ENCODE results near the gene FKBP1B. TPM values are rescaled to one million over a fixed set of nuclear protein-coding genes. Genes with fewer than 3 reads are reported as not detected.

The FKBP1B gene
- total RNA-seq, 1 experiment from 2014 or later, result 3.7 TPM

- POLR2A ChIA-PET (ENCODE audit: low non-redundant PET), result no interaction called here
- DNase-seq (ENCODE audit: low spot score), result no peak
- intact Hi-C loops (cut with micrococcal nuclease; ENCODE audit: unreplicated experiment), result no loop called here
- Histone ChIP-seq H3K4me1 (ENCODE audit: insufficient read depth, low read length, poor library complexity, severe bottlenecking) (peaks cover under 1% of the 10 kb centered on the region), H3K36me3 (ENCODE audit: insufficient read depth, low read length, poor library complexity, severe bottlenecking) (no peaks in the 10 kb centered on the region), H3K27ac (ENCODE audit: low read depth, low read length, poor library complexity, severe bottlenecking) (no peak overlapping the region), H3K9me3 (ENCODE audit: low read depth, low read length, poor library complexity, severe bottlenecking) (no peaks in the 10 kb centered on the region), H3K4me3 (ENCODE audit: low read depth, low read length, poor library complexity, severe bottlenecking) (no peak overlapping the region), H3K27me3 (replicated peaks; ENCODE audit: insufficient read depth, low read depth, low read length, poor library complexity) (no peaks in the 10 kb centered on the region)
- TF ChIP-seq, protein P1, sequence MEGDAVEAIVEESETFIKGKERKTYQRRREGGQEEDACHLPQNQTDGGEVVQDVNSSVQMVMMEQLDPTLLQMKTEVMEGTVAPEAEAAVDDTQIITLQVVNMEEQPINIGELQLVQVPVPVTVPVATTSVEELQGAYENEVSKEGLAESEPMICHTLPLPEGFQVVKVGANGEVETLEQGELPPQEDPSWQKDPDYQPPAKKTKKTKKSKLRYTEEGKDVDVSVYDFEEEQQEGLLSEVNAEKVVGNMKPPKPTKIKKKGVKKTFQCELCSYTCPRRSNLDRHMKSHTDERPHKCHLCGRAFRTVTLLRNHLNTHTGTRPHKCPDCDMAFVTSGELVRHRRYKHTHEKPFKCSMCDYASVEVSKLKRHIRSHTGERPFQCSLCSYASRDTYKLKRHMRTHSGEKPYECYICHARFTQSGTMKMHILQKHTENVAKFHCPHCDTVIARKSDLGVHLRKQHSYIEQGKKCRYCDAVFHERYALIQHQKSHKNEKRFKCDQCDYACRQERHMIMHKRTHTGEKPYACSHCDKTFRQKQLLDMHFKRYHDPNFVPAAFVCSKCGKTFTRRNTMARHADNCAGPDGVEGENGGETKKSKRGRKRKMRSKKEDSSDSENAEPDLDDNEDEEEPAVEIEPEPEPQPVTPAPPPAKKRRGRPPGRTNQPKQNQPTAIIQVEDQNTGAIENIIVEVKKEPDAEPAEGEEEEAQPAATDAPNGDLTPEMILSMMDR (conservative IDR thresholded peaks at IDR 0.05; ENCODE audit: low read depth, low read length), result no peak
- TF ChIP-seq EZH2 (IDR thresholded peaks at IDR 0.05; ENCODE audit: borderline replicate concordance, low read depth, low read length, poor library complexity, severe bottlenecking), result no peak
- CTCF ChIA-PET, result no interaction called here
- BruUV-seq (replicated peaks), result no TSS peak
Measured at GRCh38 chr2:24055750-24056149, 6.2 kb downstream of the FKBP1B start.

- ChIA-PET CTCF (no interaction called here), POLR2A (ENCODE audit: low non-redundant PET) (no interaction called here)
- H3K4me3 ChIP-seq (ENCODE audit: low read depth, low read length, poor library complexity, severe bottlenecking), result no peak overlapping the region
- intact Hi-C loops (cut with micrococcal nuclease; ENCODE audit: unreplicated experiment), result no loop called here
- H3K4me1 ChIP-seq (ENCODE audit: insufficient read depth, low read length, poor library complexity, severe bottlenecking), result no peaks in the 10 kb centered on the region
- H3K27me3 ChIP-seq (replicated peaks; ENCODE audit: insufficient read depth, low read depth, low read length, poor library complexity), result no peaks in the 10 kb centered on the region
- TF ChIP-seq EZH2 (IDR thresholded peaks at IDR 0.05; ENCODE audit: borderline replicate concordance, low read depth, low read length, poor library complexity, severe bottlenecking), result no peak
- TF ChIP-seq, protein P1 (conservative IDR thresholded peaks at IDR 0.05; ENCODE audit: low read depth, low read length), result no peak
- no peaks in the 10 kb centered on the region for H3K9me3 ChIP-seq (ENCODE audit: low read depth, low read length, poor library complexity, severe bottlenecking)
- DNase-seq (ENCODE audit: low spot score), result no peak
- no peaks in the 10 kb centered on the region for H3K36me3 ChIP-seq (ENCODE audit: insufficient read depth, low read length, poor library complexity, severe bottlenecking)
- no peak overlapping the region for H3K27ac ChIP-seq (ENCODE audit: low read depth, low read length, poor library complexity, severe bottlenecking)
- no TSS peak for BruUV-seq (replicated peaks)
Measured at GRCh38 chr2:24058564-24059271, 9.2 kb downstream of the FKBP1B start.

GRCh38 chr2:24065341-24065740, 15.8 kb downstream of the FKBP1B start:
- H3K4me1 ChIP-seq (ENCODE audit: insufficient read depth, low read length, poor library complexity, severe bottlenecking), result no peaks in the 10 kb centered on the region
- no peak overlapping the region for H3K4me3 ChIP-seq (ENCODE audit: low read depth, low read length, poor library complexity, severe bottlenecking)
- BruUV-seq (replicated peaks), result no TSS peak
- ChIA-PET CTCF (no interaction called here), POLR2A (ENCODE audit: low non-redundant PET) (no interaction called here)
- H3K27ac ChIP-seq (ENCODE audit: low read depth, low read length, poor library complexity, severe bottlenecking), result no peak overlapping the region
- TF ChIP-seq, protein P1 (conservative IDR thresholded peaks at IDR 0.05; ENCODE audit: low read depth, low read length), result no peak
- no peak for TF ChIP-seq EZH2 (IDR thresholded peaks at IDR 0.05; ENCODE audit: borderline replicate concordance, low read depth, low read length, poor library complexity, severe bottlenecking)
- H3K27me3 ChIP-seq (replicated peaks; ENCODE audit: insufficient read depth, low read depth, low read length, poor library complexity), result no peaks in the 10 kb centered on the region
- H3K9me3 ChIP-seq (ENCODE audit: low read depth, low read length, poor library complexity, severe bottlenecking), result no peaks in the 10 kb centered on the region
- H3K36me3 ChIP-seq (ENCODE audit: insufficient read depth, low read length, poor library complexity, severe bottlenecking), result peaks cover 20% of the 10 kb centered on the region
- intact Hi-C loops (cut with micrococcal nuclease; ENCODE audit: unreplicated experiment), result no loop called here
- DNase-seq (ENCODE audit: low spot score), result no peak

All from A673 (cell line).